Neural crest cell (in vitro differentiated cells): Measurements from ENCODE around the gene STK31. TPM values are rescaled to one million over a fixed set of nuclear protein-coding genes. Genes with fewer than 3 reads are reported as not detected.
A peak's percentile ranks its signal among the peaks of the same experiment; 100 is the strongest.
"Not testable (repeated sequence)": the region's sequence is repeated elsewhere in the genome, so short reads cannot be mapped to it uniquely, and the experiment has no call there.

Experiments
- DNase-seq: peaks from one replicate; pipeline ENCODE4 v3.0.0; 2021; ENCODE audit warnings: low read depth, mixed read lengths, low spot score
- H3K27ac Mint-ChIP-seq: one replicate; pipeline ENCODE4 v1.8.0; 2021; ENCODE audit warnings: mild to moderate bottlenecking, mixed read lengths; ENCODE audit not compliant: unreplicated experiment
- H3K27me3 Mint-ChIP-seq: 2 replicates; pipeline ENCODE4 v1.8.0; 2021; ENCODE audit warnings: low read depth, mild to moderate bottlenecking, mixed read lengths
- H3K36me3 Mint-ChIP-seq: 2 replicates; pipeline ENCODE4 v1.8.0; 2021; ENCODE audit warnings: low read depth, mild to moderate bottlenecking, mixed read lengths
- H3K4me1 Mint-ChIP-seq: 2 replicates; pipeline ENCODE4 v1.8.0; 2021; ENCODE audit warnings: mixed read lengths
- H3K4me3 Mint-ChIP-seq: one replicate; pipeline ENCODE4 v1.8.0; 2021; ENCODE audit warnings: mild to moderate bottlenecking, mixed read lengths
- H3K9me3 Mint-ChIP-seq: 2 replicates; pipeline ENCODE4 v1.8.0; 2021; ENCODE audit warnings: mixed read lengths
- total RNA-seq: library from RNA; stranded (reverse); gene quantifications from 2 replicates; pipeline ENCODE4 v1.2.1, GENCODE V29; 2021
- TF ChIP-seq, protein P1 (sequence below): fragments of 200-600 bp; sonication (generic); conservative IDR thresholded peaks from 2 replicates; pipeline ENCODE4 v1.5.0; 2021; ENCODE audit warnings: antibody characterized with exemption, mild to moderate bottlenecking

The STK31 gene
- total RNA-seq, 1 donor from 2014 or later: 0.58 TPM

DNA sequence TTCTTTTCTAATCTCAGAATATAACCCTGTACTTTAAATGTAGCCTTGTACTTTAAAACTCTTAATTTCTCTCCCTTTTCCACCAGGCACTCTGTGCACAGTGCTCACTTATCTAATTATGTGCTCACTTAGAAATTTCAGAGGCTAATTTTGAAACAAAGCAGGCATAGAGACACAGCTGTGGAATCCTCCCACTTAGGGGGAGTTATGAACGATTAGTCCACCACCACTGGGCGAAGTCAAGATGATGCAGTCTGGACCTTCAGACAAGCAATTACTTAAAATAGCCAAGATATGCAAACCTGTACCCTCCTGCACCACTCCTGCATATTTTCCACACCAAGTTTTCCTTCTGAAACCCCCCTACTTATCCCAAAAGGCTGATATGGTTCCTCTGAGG is 143.0 kb downstream of the STK31 start:
- H3K9me3 Mint-ChIP-seq: peaks cover 15% of the 10 kb centered on the region
- H3K4me3 Mint-ChIP-seq: no peak overlapping the region
- no peak overlapping the region for H3K27ac Mint-ChIP-seq
- no peaks in the 10 kb centered on the region for H3K4me1 Mint-ChIP-seq
- peaks cover 4% of the 10 kb centered on the region for H3K36me3 Mint-ChIP-seq
- DNase-seq: no peak
- H3K27me3 Mint-ChIP-seq: peaks cover 2% of the 10 kb centered on the region
- TF ChIP-seq, protein P1, sequence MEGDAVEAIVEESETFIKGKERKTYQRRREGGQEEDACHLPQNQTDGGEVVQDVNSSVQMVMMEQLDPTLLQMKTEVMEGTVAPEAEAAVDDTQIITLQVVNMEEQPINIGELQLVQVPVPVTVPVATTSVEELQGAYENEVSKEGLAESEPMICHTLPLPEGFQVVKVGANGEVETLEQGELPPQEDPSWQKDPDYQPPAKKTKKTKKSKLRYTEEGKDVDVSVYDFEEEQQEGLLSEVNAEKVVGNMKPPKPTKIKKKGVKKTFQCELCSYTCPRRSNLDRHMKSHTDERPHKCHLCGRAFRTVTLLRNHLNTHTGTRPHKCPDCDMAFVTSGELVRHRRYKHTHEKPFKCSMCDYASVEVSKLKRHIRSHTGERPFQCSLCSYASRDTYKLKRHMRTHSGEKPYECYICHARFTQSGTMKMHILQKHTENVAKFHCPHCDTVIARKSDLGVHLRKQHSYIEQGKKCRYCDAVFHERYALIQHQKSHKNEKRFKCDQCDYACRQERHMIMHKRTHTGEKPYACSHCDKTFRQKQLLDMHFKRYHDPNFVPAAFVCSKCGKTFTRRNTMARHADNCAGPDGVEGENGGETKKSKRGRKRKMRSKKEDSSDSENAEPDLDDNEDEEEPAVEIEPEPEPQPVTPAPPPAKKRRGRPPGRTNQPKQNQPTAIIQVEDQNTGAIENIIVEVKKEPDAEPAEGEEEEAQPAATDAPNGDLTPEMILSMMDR: no peak

DNA sequence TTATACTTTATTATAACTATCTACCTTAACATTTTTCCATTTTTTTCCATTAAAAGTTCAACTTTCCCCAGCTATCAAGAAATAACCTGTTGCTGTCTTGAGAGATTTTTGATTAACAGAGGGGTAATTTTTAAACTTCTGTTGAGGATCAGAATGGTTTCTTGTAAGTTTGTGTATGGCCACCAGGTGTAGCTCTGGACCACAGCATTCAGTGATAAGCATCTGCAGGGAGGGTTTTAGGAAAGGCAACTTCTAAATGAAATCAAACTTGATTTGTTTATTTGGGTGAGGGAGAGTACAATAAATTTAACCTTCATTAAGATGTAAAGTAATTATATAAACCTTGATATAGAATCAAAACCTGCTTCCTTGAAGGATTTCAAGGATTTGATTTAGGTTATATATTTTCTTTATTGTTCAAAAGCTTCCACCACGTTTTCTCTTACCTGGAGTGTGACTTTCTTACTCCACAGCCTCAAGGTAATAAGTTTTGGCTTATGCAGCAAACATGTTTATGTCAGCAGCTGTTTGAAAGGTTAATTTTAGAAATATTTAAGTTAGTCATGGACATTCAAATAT is 153.3 kb downstream of the STK31 start:
- no peak overlapping the region for H3K27ac Mint-ChIP-seq
- peaks cover 12% of the 10 kb centered on the region for H3K27me3 Mint-ChIP-seq
- no peak for DNase-seq
- H3K4me1 Mint-ChIP-seq: no peaks in the 10 kb centered on the region
- TF ChIP-seq, protein P1: peak; percentile 79
- no peak overlapping the region for H3K4me3 Mint-ChIP-seq
- peaks cover 2% of the 10 kb centered on the region for H3K9me3 Mint-ChIP-seq
- no peaks in the 10 kb centered on the region for H3K36me3 Mint-ChIP-seq

DNA sequence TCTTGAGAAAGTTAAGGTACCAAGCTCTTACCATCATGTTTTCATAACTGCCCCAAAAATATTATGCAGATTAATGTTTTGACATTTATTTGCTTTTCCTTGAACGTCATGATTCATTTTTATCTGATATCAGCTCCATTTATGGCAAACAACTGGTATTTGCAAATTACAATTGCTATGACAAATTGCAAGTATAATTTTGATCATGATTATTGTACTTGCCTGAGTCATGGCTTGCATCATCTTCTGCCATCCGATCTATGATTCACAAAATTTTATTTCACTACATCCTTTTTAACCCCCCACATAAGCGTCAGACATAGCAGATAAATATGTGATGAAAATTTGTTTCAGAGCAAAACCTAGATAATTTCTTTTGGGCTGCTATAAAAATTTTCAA is 155.0 kb downstream of the STK31 start:
- Mint-ChIP-seq H3K36me3 (no peaks in the 10 kb centered on the region), H3K4me1 (no peaks in the 10 kb centered on the region), H3K27ac (no peak overlapping the region), H3K27me3 (peaks cover 12% of the 10 kb centered on the region), H3K4me3 (no peak overlapping the region), H3K9me3 (peaks cover 2% of the 10 kb centered on the region)
- no peak for DNase-seq
- TF ChIP-seq, protein P1: no peak

DNA sequence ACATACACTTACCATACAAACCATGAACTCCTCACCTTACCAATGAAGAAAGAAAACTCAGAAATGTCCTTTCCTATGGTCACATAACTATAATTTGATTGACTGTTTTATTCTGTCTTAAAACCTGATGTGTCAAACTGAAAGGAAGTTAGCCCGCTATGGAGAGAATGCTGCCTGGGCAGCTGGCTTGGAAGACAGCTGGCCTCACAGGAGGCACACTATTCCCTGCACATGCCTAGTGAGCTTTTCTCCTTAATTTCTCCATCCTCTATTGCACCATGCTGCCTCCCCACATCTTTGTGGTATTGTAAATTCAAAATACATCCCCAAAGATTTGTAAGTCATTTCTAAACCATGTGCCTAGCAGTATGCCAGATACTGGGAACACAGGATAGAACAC is 163.3 kb downstream of the STK31 start:
- DNase-seq: no peak
- no peaks in the 10 kb centered on the region for H3K36me3 Mint-ChIP-seq
- TF ChIP-seq, protein P1: no peak
- H3K4me1 Mint-ChIP-seq: no peaks in the 10 kb centered on the region
- H3K9me3 Mint-ChIP-seq: peaks cover 2% of the 10 kb centered on the region
- no peak overlapping the region for H3K27ac Mint-ChIP-seq
- H3K27me3 Mint-ChIP-seq: no peaks in the 10 kb centered on the region
- no peak overlapping the region for H3K4me3 Mint-ChIP-seq

DNA sequence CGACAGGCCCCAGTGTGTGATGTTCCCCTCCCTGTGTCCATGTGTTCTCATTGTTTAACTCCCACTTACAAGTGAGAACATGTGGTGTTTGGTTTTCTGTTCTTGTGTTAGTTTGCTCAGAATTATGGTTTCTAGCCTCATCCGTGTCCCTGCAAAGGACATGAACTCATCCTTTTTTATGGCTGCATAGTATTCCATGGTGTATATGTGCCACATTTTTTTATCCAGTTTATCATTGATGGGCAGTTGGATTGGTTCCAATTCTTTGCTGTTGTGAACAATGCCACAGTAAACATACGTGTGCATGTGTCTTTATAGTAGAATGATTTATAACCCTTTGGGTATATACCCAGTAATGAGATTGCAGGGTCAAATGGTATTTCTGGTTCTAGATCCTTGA is 166.5 kb downstream of the STK31 start:
- not testable (repeated sequence) for H3K9me3 Mint-ChIP-seq, DNase-seq, H3K27me3 Mint-ChIP-seq, H3K36me3 Mint-ChIP-seq, H3K27ac Mint-ChIP-seq, H3K4me3 Mint-ChIP-seq, H3K4me1 Mint-ChIP-seq

Other genes with a start within 250 kb of the STK31 start
- gene IGF2BP3, start 239.7 kb upstream of the STK31 start, total RNA-seq: 117 and 118 TPM in 2 replicates
- 120 and 132 TPM in 2 replicates for gene TRA2A, start 178.2 kb upstream of the STK31 start, total RNA-seq
- gene CCDC126, start 112.8 kb upstream of the STK31 start, total RNA-seq: 7.3 and 9.5 TPM in 2 replicates
- gene FAM221A, start 30.0 kb upstream of the STK31 start, total RNA-seq: 10.3 and 11.1 TPM in 2 replicates